ENCODE data around the gene CBX1. TPM values are rescaled to one million over a fixed set of nuclear protein-coding genes. Genes with fewer than 3 reads are reported as not detected.

Gene CBX1
- polyA plus RNA-seq, 1 donor from 2014 or later = 363 TPM

GRCh38 chr17:48144231-48144630 is 43.0 kb upstream of the CBX1 start:
- no peak overlapping the region for H2AFZ ChIP-seq (ENCODE audit: low read depth, low read length)

GRCh38 chr17:48143629-48144028 is 42.4 kb upstream of the CBX1 start:
- no peak overlapping the region for H2AFZ ChIP-seq (ENCODE audit: low read depth, low read length)
- no peaks in the 10 kb centered on the region for H3K79me2 ChIP-seq (replicated peaks; ENCODE audit: insufficient read depth, low read length)
- H3K4me2 ChIP-seq (ENCODE audit: low read length) = no peak overlapping the region
- no peaks in the 10 kb centered on the region for H3K27me3 ChIP-seq (ENCODE audit: insufficient read depth, low read depth, low read length)
- no peaks in the 10 kb centered on the region for H3K9me3 ChIP-seq (ENCODE audit: low read length)
- no peak overlapping the region for H3K4me3 ChIP-seq (ENCODE audit: low read length)
- H3K27ac ChIP-seq (ENCODE audit: low read length) = no peak overlapping the region
- TF ChIP-seq, protein P1, sequence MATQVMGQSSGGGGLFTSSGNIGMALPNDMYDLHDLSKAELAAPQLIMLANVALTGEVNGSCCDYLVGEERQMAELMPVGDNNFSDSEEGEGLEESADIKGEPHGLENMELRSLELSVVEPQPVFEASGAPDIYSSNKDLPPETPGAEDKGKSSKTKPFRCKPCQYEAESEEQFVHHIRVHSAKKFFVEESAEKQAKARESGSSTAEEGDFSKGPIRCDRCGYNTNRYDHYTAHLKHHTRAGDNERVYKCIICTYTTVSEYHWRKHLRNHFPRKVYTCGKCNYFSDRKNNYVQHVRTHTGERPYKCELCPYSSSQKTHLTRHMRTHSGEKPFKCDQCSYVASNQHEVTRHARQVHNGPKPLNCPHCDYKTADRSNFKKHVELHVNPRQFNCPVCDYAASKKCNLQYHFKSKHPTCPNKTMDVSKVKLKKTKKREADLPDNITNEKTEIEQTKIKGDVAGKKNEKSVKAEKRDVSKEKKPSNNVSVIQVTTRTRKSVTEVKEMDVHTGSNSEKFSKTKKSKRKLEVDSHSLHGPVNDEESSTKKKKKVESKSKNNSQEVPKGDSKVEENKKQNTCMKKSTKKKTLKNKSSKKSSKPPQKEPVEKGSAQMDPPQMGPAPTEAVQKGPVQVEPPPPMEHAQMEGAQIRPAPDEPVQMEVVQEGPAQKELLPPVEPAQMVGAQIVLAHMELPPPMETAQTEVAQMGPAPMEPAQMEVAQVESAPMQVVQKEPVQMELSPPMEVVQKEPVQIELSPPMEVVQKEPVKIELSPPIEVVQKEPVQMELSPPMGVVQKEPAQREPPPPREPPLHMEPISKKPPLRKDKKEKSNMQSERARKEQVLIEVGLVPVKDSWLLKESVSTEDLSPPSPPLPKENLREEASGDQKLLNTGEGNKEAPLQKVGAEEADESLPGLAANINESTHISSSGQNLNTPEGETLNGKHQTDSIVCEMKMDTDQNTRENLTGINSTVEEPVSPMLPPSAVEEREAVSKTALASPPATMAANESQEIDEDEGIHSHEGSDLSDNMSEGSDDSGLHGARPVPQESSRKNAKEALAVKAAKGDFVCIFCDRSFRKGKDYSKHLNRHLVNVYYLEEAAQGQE (IDR thresholded peaks at IDR 0.05; ENCODE audit: borderline replicate concordance) = no peak
- TF ChIP-seq TAF1 (IDR thresholded peaks at IDR 0.05; ENCODE audit: low read depth) = no peak
- no peak for TF ChIP-seq EZH2 (IDR thresholded peaks at IDR 0.05; ENCODE audit: borderline replicate concordance, insufficient read depth, low read length, poor library complexity, severe bottlenecking)
- TF ChIP-seq MXI1 (conservative IDR thresholded peaks at IDR 0.05; ENCODE audit: poor library complexity, severe bottlenecking) = no peak
- TF ChIP-seq, protein P2, sequence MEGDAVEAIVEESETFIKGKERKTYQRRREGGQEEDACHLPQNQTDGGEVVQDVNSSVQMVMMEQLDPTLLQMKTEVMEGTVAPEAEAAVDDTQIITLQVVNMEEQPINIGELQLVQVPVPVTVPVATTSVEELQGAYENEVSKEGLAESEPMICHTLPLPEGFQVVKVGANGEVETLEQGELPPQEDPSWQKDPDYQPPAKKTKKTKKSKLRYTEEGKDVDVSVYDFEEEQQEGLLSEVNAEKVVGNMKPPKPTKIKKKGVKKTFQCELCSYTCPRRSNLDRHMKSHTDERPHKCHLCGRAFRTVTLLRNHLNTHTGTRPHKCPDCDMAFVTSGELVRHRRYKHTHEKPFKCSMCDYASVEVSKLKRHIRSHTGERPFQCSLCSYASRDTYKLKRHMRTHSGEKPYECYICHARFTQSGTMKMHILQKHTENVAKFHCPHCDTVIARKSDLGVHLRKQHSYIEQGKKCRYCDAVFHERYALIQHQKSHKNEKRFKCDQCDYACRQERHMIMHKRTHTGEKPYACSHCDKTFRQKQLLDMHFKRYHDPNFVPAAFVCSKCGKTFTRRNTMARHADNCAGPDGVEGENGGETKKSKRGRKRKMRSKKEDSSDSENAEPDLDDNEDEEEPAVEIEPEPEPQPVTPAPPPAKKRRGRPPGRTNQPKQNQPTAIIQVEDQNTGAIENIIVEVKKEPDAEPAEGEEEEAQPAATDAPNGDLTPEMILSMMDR (IDR thresholded peaks at IDR 0.05; ENCODE audit: poor library complexity, severe bottlenecking) = no peak
- TF ChIP-seq RAD21 (conservative IDR thresholded peaks at IDR 0.05) = no peak
- no peak for TF ChIP-seq SMC3 (conservative IDR thresholded peaks at IDR 0.05; ENCODE audit: poor library complexity)
- no peak for TF ChIP-seq POLR2AphosphoS5 (IDR thresholded peaks at IDR 0.05)
- no peak for TF ChIP-seq EP300 (conservative IDR thresholded peaks at IDR 0.05; ENCODE audit: poor library complexity, severe bottlenecking)
- no peaks in the 10 kb centered on the region for H3F3A ChIP-seq (ENCODE audit: insufficient read depth, low read length, poor library complexity, severe bottlenecking)
- H3K9me2 ChIP-seq (ENCODE audit: insufficient read depth, low read length) = no peaks in the 10 kb centered on the region
- no peak overlapping the region for H3K9ac ChIP-seq (ENCODE audit: low read length)
- H3K36me3 ChIP-seq (ENCODE audit: insufficient read depth, low read length) = no peaks in the 10 kb centered on the region
- H4K20me1 ChIP-seq (ENCODE audit: insufficient read depth) = no peaks in the 10 kb centered on the region

More at GRCh38 chr17:48144231-48144630, 43.0 kb upstream of the CBX1 start:
- H3K4me2 ChIP-seq (ENCODE audit: low read length) = no peak overlapping the region
- H3K36me3 ChIP-seq (ENCODE audit: insufficient read depth, low read length) = no peaks in the 10 kb centered on the region
- no peak overlapping the region for H3K4me3 ChIP-seq (ENCODE audit: low read length)
- H3K27ac ChIP-seq (ENCODE audit: low read length) = no peak overlapping the region
- H3K9me2 ChIP-seq (ENCODE audit: insufficient read depth, low read length) = no peaks in the 10 kb centered on the region
- H3F3A ChIP-seq (ENCODE audit: insufficient read depth, low read length, poor library complexity, severe bottlenecking) = no peaks in the 10 kb centered on the region
- H3K9me3 ChIP-seq (ENCODE audit: low read length) = no peaks in the 10 kb centered on the region
- H4K20me1 ChIP-seq (ENCODE audit: insufficient read depth) = no peaks in the 10 kb centered on the region
- TF ChIP-seq, protein P2 (IDR thresholded peaks at IDR 0.05; ENCODE audit: poor library complexity, severe bottlenecking) = no peak
- TF ChIP-seq MXI1 (conservative IDR thresholded peaks at IDR 0.05; ENCODE audit: poor library complexity, severe bottlenecking) (no peak), RAD21 (conservative IDR thresholded peaks at IDR 0.05) (no peak), EZH2 (IDR thresholded peaks at IDR 0.05; ENCODE audit: borderline replicate concordance, insufficient read depth, low read length, poor library complexity, severe bottlenecking) (no peak), EP300 (conservative IDR thresholded peaks at IDR 0.05; ENCODE audit: poor library complexity, severe bottlenecking) (no peak), POLR2AphosphoS5 (IDR thresholded peaks at IDR 0.05) (no peak), TAF1 (IDR thresholded peaks at IDR 0.05; ENCODE audit: low read depth) (no peak), SMC3 (conservative IDR thresholded peaks at IDR 0.05; ENCODE audit: poor library complexity) (no peak)
- TF ChIP-seq, protein P1 (IDR thresholded peaks at IDR 0.05; ENCODE audit: borderline replicate concordance) = no peak
- no peak overlapping the region for H3K9ac ChIP-seq (ENCODE audit: low read length)
- no peaks in the 10 kb centered on the region for H3K79me2 ChIP-seq (replicated peaks; ENCODE audit: insufficient read depth, low read length)
- H3K27me3 ChIP-seq (ENCODE audit: insufficient read depth, low read depth, low read length) = no peaks in the 10 kb centered on the region

Data from neural cell (in vitro differentiated cells).